BJ (cell line): ENCODE results near the gene KCNK6. TPM values are rescaled to one million over a fixed set of nuclear protein-coding genes. Genes with fewer than 3 reads are reported as not detected.

ENCODE experiments used
- CTCF ChIA-PET: fragments of 350-600 bp; formaldehyde crosslinking; extraction: SDS; loops from one replicate; lab custom pipeline; 2021; ENCODE audit warnings: antibody characterized with exemption, inconsistent platforms; lab: Yijun Ruan, JAX
- POLR2A ChIA-PET: fragments of 300-600 bp; sonication (Branson Sonifier 250); formaldehyde crosslinking; extraction: SDS; loops from one replicate; lab custom pipeline; 2021; ENCODE audit warnings: antibody characterized with exemption; lab: Charles Lee
- DNase-seq: peaks from one replicate; pipeline ENCODE4 v3.0.0-alpha.2; 2011; ENCODE audit warnings: low read depth
- H3K27me3 ChIP-seq: 2 replicates; pipeline ENCODE4 v1.6.0; 2011; ENCODE audit warnings: low read length; ENCODE audit not compliant: control insufficient read depth, insufficient read depth
- H3K36me3 ChIP-seq: 2 replicates; pipeline ENCODE4 v1.5.1; 2011; ENCODE audit warnings: low read length; ENCODE audit not compliant: control insufficient read depth, insufficient read depth
- H3K4me3 ChIP-seq: 2 replicates; pipeline ENCODE4 v1.5.1; 2011; ENCODE audit warnings: low read depth, mild to moderate bottlenecking, control low read depth, low read length
- polyA plus RNA-seq: library from polyadenylated mRNA; depleted of rRNA; stranded (reverse); fragments of >200 nt; gene quantifications from 2 replicates; pipeline ENCODE4 v1.2.3, GENCODE V29; 2011
- TF ChIP-seq, protein P1 (sequence below): IDR thresholded peaks from 2 replicates; pipeline ENCODE4 v1.5.1; 2011; ENCODE audit warnings: low read depth, mild to moderate bottlenecking, control low read depth, inconsistent platforms, low read length, moderate library complexity; ENCODE audit not compliant: insufficient read depth

The KCNK6 gene
- polyA plus RNA-seq, 1 experiment: 16.5 TPM

DNA sequence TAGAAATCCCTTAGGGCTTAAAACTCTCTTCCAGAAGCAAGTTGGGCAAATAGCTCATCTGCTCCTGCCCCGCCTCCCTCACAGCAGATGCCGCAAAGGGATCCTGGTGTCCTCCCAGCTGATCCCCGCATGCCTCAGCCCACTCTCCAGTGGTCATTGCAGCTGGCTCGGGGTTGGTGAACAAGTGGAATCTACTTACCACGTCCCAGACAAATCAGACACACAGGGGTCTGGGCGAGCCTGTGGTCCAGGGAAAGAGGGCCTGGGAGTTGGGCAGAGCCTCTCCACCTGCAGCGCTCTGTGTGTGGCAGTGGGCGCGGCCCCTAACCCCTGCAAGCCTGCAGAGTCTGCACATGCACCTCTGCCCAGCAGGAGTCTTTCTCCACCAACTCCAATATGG lies 26.4 kb upstream of the KCNK6 start:
- POLR2A ChIA-PET: no interaction called here

DNA sequence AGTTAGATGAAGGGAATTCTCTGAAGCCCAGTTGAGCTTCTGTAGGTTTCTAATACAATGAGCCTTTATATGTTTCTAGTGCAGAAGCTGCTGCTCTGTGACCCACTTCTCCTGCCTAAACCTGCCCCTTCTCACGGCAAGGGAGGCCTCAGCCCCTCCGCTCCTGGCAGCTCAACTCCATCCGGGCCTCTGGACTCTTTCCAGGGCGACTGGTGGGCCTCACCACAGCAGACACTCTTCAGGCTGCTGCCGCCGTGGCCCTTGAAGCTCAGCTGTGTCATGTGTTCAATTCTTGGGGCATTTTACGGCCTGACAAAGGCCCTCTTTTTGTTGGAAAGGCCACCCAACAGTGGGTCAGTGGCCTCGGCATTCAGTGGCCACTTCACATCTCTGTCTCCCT lies 25.6 kb upstream of the KCNK6 start:
- ChIA-PET CTCF (interaction anchor here (1.5 to 1.6 kb wide), 2 partner anchors 11 to 12 kb away, joined by 3 read pairs; no protein-coding TSS in a partner anchor), POLR2A (no interaction called here)
- Histone ChIP-seq H3K27me3 (peaks cover 2% of the 10 kb centered on the region), H3K36me3 (no peaks in the 10 kb centered on the region), H3K4me3 (no peak overlapping the region)
- TF ChIP-seq, protein P1, sequence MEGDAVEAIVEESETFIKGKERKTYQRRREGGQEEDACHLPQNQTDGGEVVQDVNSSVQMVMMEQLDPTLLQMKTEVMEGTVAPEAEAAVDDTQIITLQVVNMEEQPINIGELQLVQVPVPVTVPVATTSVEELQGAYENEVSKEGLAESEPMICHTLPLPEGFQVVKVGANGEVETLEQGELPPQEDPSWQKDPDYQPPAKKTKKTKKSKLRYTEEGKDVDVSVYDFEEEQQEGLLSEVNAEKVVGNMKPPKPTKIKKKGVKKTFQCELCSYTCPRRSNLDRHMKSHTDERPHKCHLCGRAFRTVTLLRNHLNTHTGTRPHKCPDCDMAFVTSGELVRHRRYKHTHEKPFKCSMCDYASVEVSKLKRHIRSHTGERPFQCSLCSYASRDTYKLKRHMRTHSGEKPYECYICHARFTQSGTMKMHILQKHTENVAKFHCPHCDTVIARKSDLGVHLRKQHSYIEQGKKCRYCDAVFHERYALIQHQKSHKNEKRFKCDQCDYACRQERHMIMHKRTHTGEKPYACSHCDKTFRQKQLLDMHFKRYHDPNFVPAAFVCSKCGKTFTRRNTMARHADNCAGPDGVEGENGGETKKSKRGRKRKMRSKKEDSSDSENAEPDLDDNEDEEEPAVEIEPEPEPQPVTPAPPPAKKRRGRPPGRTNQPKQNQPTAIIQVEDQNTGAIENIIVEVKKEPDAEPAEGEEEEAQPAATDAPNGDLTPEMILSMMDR: no peak
- no peak for DNase-seq

More for the DNA sequence above, 26.4 kb upstream of the KCNK6 start:
- no peak for DNase-seq
- peaks cover 2% of the 10 kb centered on the region for H3K27me3 ChIP-seq
- CTCF ChIA-PET: interaction anchor here (0.9 to 1.6 kb wide), 2 partner anchors 11 to 49 kb away, joined by 3 read pairs; no protein-coding TSS in a partner anchor
- TF ChIP-seq, protein P1: no peak
- no peaks in the 10 kb centered on the region for H3K36me3 ChIP-seq
- no peak overlapping the region for H3K4me3 ChIP-seq

DNA sequence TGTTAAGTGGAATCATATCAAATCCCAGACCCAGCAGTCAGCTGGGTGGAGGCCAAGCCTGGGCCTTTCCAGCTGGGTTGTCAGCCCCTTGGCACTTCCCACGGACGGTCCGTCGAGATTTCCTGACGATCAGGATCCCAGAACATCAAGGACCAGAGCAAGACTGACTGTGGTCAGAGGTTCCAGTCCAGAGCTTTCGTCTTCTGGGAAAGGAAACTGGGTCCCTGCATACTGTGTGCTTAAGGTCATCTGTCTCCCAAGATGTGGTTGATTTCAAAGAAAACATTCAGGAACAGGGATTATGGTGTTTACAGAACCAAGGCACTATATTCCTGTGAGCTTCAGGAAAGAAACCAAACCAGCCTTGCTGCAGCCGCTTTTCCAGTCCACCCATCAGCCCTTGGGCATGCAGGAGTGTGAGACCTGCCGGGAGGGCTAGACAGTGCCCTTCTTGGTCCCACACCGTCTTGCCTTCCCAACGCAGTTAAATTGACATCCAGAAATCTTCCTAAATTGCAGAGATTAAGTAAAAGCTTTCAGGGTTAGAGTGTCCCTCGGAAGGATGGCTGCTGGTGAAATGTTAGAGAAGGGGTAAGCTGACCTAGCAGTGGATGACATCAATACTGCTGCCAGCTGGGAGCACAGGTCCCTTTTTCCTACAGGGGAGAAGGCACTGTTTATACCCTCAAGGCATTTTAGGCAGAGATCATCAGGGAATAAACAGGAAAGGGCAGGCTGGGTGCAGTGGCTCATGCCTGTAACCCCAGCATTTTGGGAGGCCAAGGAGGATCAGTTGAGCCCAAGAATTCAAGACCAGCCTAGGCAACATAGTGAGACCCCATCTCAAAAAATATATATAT lies 20.6 kb upstream of the KCNK6 start:
- H3K27me3 ChIP-seq: peaks cover 2% of the 10 kb centered on the region
- DNase-seq: no peak
- ChIA-PET POLR2A (no interaction called here), CTCF (interaction anchor here (1.1 to 1.5 kb wide), 3 partner anchors 14 to 66 kb away, joined by 3 to 6 read pairs (median 4); no protein-coding TSS in a partner anchor)
- TF ChIP-seq, protein P1: no peak
- H3K4me3 ChIP-seq: no peak overlapping the region
- no peaks in the 10 kb centered on the region for H3K36me3 ChIP-seq

DNA sequence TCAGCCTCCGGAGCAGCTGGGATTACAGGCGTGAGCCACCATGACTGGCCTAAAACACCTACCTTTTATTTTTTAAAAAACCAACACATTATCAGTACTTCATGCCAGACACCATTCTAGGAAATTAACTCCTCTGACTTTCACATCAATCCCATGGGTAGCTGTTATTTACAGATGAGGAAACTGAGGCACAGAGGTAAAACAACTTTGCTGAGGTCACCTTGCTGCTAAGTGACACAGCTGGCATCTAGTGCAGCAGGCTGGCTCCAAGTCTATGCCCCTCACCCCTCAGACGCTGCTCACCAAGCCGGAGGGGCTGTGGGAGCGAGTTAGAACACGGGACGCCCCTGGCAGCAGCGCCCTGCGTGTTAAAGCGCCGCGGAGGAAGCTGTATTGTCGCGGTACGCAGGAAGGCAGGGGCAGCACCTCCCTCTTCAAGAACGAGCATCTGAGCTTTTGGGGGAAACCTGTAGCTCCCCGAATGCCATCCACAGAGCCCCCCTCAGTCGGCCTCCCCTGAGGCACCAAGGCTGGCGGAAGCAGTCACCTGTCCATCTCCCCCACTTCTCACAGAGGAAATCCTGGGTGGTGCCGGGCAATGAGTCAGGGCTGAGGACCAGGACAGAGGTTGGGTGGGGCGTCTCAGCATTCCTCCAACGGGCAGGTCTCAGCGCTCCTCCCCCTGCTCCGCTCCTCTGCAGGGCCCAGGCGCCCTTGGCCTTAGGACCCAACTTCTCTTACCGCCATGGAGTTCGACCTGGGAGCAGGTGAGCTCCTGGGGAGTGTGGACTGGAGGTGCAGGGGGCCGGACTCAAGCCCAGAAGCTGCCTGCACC lies 15.9 kb upstream of the KCNK6 start, which contains the start of gene C19orf33:
TSS of gene C19orf33 (plus strand) at position 735 of the 835 bp plus-strand sequence. CDS start at position 746, 11 bp downstream.
- no peak within 1 kb of the TSS for H3K4me3 ChIP-seq
- ChIA-PET POLR2A (no interaction called here), CTCF (interaction anchor here (0.6 to 1.0 kb wide), 2 partner anchors 33 to 260 kb away, joined by 3 read pairs; no protein-coding TSS in a partner anchor)
- no peaks in the 10 kb centered on the region for H3K27me3 ChIP-seq
- peaks cover 8% of the 10 kb centered on the region for H3K36me3 ChIP-seq
- DNase-seq: no peak
- TF ChIP-seq, protein P1: no peak
